IPS-18a (cell line): ENCODE measurements around the gene ATP5PF.
"Not testable (repeated sequence)": the region's sequence is repeated elsewhere in the genome, so short reads cannot be mapped to it uniquely, and the experiment has no call there.

Experiments
- H3K27ac ChIP-seq: one replicate; pipeline ENCODE4 v1.5.1; 2013; ENCODE audit warnings: low read length
- H3K27me3 ChIP-seq: one replicate; pipeline ENCODE4 v1.6.1; 2013; ENCODE audit warnings: mild to moderate bottlenecking, low read length; ENCODE audit not compliant: control insufficient read depth, insufficient read depth
- H3K36me3 ChIP-seq: one replicate; pipeline ENCODE4 v1.6.1; 2013; ENCODE audit warnings: low read depth, low read length; ENCODE audit not compliant: control insufficient read depth
- H3K4me1 ChIP-seq: one replicate; pipeline ENCODE4 v1.6.1; 2013; ENCODE audit warnings: low read depth, low read length; ENCODE audit not compliant: control insufficient read depth
- H3K4me3 ChIP-seq: one replicate; pipeline ENCODE4 v1.5.1; 2013; ENCODE audit warnings: low read length
- H3K9ac ChIP-seq: one replicate; pipeline ENCODE4 v1.6.1; 2013; ENCODE audit warnings: mild to moderate bottlenecking, low read length, moderate library complexity
- H3K9me3 ChIP-seq: one replicate; pipeline ENCODE4 v1.6.1; 2013; ENCODE audit warnings: low read depth, low read length; ENCODE audit not compliant: control insufficient read depth

Gene ATP5PF

GRCh38 chr21:25734904-25735645 lies at the start of gene ATP5PF, which contains the start of gene GABPA:
Gene ATP5PF, minus strand, starts transcription at chr21:25734904. Its CDS starts 5,110 bp downstream, at chr21:25729794.
Gene GABPA, plus strand, starts transcription at chr21:25734972. Its CDS starts 6,627 bp downstream, at chr21:25741599.
- H3K27me3 ChIP-seq, result no peaks in the 10 kb centered on the region
- peaks cover 12% of the 10 kb centered on the region for H3K4me1 ChIP-seq
- H3K27ac ChIP-seq, result peak within 1 kb of the TSS; percentile 96
- H3K9ac ChIP-seq, result peak within 1 kb of the TSS; percentile 93
- H3K9me3 ChIP-seq, result no peaks in the 10 kb centered on the region
- H3K4me3 ChIP-seq, result peak within 1 kb of the TSS; percentile 81
- no peaks in the 10 kb centered on the region for H3K36me3 ChIP-seq

GRCh38 chr21:25778126-25778875 lies 43.6 kb upstream of the ATP5PF start:
- not testable (repeated sequence) for H3K4me3 ChIP-seq, H3K9ac ChIP-seq, H3K36me3 ChIP-seq, H3K27ac ChIP-seq, H3K4me1 ChIP-seq, H3K27me3 ChIP-seq, H3K9me3 ChIP-seq

GRCh38 chr21:25776440-25776839 lies 41.7 kb upstream of the ATP5PF start:
- no peak overlapping the region for H3K9ac ChIP-seq
- H3K4me1 ChIP-seq, result no peaks in the 10 kb centered on the region
- H3K36me3 ChIP-seq, result no peaks in the 10 kb centered on the region
- no peak overlapping the region for H3K27ac ChIP-seq
- no peaks in the 10 kb centered on the region for H3K9me3 ChIP-seq
- H3K27me3 ChIP-seq, result no peaks in the 10 kb centered on the region
- H3K4me3 ChIP-seq, result no peak overlapping the region

GRCh38 chr21:25772686-25773085 lies 38.0 kb upstream of the ATP5PF start:
- Histone ChIP-seq H3K4me3 (no peak overlapping the region), H3K9ac (no peak overlapping the region), H3K4me1 (no peaks in the 10 kb centered on the region), H3K27ac (no peak overlapping the region), H3K36me3 (no peaks in the 10 kb centered on the region), H3K27me3 (no peaks in the 10 kb centered on the region), H3K9me3 (no peaks in the 10 kb centered on the region)

GRCh38 chr21:25767921-25768320 lies 33.2 kb upstream of the ATP5PF start:
- peaks cover 24% of the 10 kb centered on the region for H3K36me3 ChIP-seq
- H3K27ac ChIP-seq, result no peak overlapping the region
- no peak overlapping the region for H3K4me3 ChIP-seq
- H3K9me3 ChIP-seq, result no peaks in the 10 kb centered on the region
- H3K4me1 ChIP-seq, result no peaks in the 10 kb centered on the region
- H3K27me3 ChIP-seq, result no peaks in the 10 kb centered on the region
- no peak overlapping the region for H3K9ac ChIP-seq

GRCh38 chr21:25764065-25764464 lies 29.4 kb upstream of the ATP5PF start:
- H3K36me3 ChIP-seq, result peaks cover 42% of the 10 kb centered on the region
- H3K4me3 ChIP-seq, result no peak overlapping the region
- no peak overlapping the region for H3K9ac ChIP-seq
- no peaks in the 10 kb centered on the region for H3K27me3 ChIP-seq
- H3K4me1 ChIP-seq, result no peaks in the 10 kb centered on the region
- H3K9me3 ChIP-seq, result no peaks in the 10 kb centered on the region
- no peak overlapping the region for H3K27ac ChIP-seq

GRCh38 chr21:25760677-25761076 lies 26.0 kb upstream of the ATP5PF start:
- Histone ChIP-seq H3K36me3 (peaks cover 49% of the 10 kb centered on the region), H3K4me1 (no peaks in the 10 kb centered on the region), H3K27ac (no peak overlapping the region)

GRCh38 chr21:25760061-25760460 lies 25.4 kb upstream of the ATP5PF start:
- Histone ChIP-seq H3K4me3 (no peak overlapping the region), H3K27ac (no peak overlapping the region), H3K9me3 (no peaks in the 10 kb centered on the region), H3K27me3 (no peaks in the 10 kb centered on the region), H3K9ac (no peak overlapping the region), H3K4me1 (no peaks in the 10 kb centered on the region), H3K36me3 (peaks cover 43% of the 10 kb centered on the region)

More at GRCh38 chr21:25760677-25761076, 26.0 kb upstream of the ATP5PF start:
- Histone ChIP-seq H3K27me3 (no peaks in the 10 kb centered on the region), H3K9ac (no peak overlapping the region), H3K9me3 (no peaks in the 10 kb centered on the region), H3K4me3 (no peak overlapping the region)

- no peaks in the 10 kb centered on the region for H3K4me1 ChIP-seq
- H3K36me3 ChIP-seq, result peaks cover 41% of the 10 kb centered on the region
- H3K4me3 ChIP-seq, result no peak overlapping the region
- no peaks in the 10 kb centered on the region for H3K9me3 ChIP-seq
- H3K27ac ChIP-seq, result no peak overlapping the region
- no peaks in the 10 kb centered on the region for H3K27me3 ChIP-seq
- H3K9ac ChIP-seq, result no peak overlapping the region
These were observed 24.9 kb upstream of the ATP5PF start for GRCh38 chr21:25759573-25759972.

- no peaks in the 10 kb centered on the region for H3K27me3 ChIP-seq
- H3K4me1 ChIP-seq, result no peaks in the 10 kb centered on the region
- H3K36me3 ChIP-seq, result peaks cover 39% of the 10 kb centered on the region
- H3K9ac ChIP-seq, result no peak overlapping the region
- no peak overlapping the region for H3K27ac ChIP-seq
- H3K9me3 ChIP-seq, result no peaks in the 10 kb centered on the region
- H3K4me3 ChIP-seq, result no peak overlapping the region
These were observed 22.8 kb upstream of the ATP5PF start for GRCh38 chr21:25757531-25757930.

GRCh38 chr21:25756190-25756932 lies 21.7 kb upstream of the ATP5PF start:
- H3K27me3 ChIP-seq, result no peaks in the 10 kb centered on the region
- peaks cover 44% of the 10 kb centered on the region for H3K36me3 ChIP-seq
- H3K4me3 ChIP-seq, result no peak overlapping the region
- no peak overlapping the region for H3K27ac ChIP-seq
- H3K9me3 ChIP-seq, result no peaks in the 10 kb centered on the region
- no peak overlapping the region for H3K9ac ChIP-seq
- H3K4me1 ChIP-seq, result no peaks in the 10 kb centered on the region
